ENCODE measurements around the gene MEMO1. TPM values are rescaled to one million over a fixed set of nuclear protein-coding genes. Genes with fewer than 3 reads are reported as not detected.

MEMO1 gene
- total RNA-seq, 1 donor from 2014 or later: 52.7 TPM

GRCh38 chr2:31983762-31984467, 26.9 kb downstream of the MEMO1 start:
- H3K4me1 Mint-ChIP-seq: peaks cover 15% of the 10 kb centered on the region
- DNase-seq (ENCODE audit: low spot score in 2 of 2, unreplicated experiment in 2 of 2): no peak
- H3K36me3 Mint-ChIP-seq: peaks cover 8% of the 10 kb centered on the region
- TF ChIP-seq CTCF (IDR thresholded peaks at IDR 0.05; ENCODE audit: unreplicated experiment): no peak
- no peaks in the 10 kb centered on the region for H3K27me3 Mint-ChIP-seq (ENCODE audit: low read depth)
- H3K4me3 Mint-ChIP-seq: no peak overlapping the region
- no peak overlapping the region for H3K27ac Mint-ChIP-seq
- H3K9me3 Mint-ChIP-seq: no peaks in the 10 kb centered on the region

GRCh38 chr2:31980674-31981356, 30.0 kb downstream of the MEMO1 start:
- no peak overlapping the region for H3K4me3 Mint-ChIP-seq
- no peaks in the 10 kb centered on the region for H3K27me3 Mint-ChIP-seq (ENCODE audit: low read depth)
- peaks cover 9% of the 10 kb centered on the region for H3K36me3 Mint-ChIP-seq
- DNase-seq (ENCODE audit: low spot score in 2 of 2, unreplicated experiment in 2 of 2): no peak
- no peaks in the 10 kb centered on the region for H3K9me3 Mint-ChIP-seq
- no peak for TF ChIP-seq CTCF (IDR thresholded peaks at IDR 0.05; ENCODE audit: unreplicated experiment)
- H3K27ac Mint-ChIP-seq: peak overlapping the region; percentile 35
- peaks cover 10% of the 10 kb centered on the region for H3K4me1 Mint-ChIP-seq

- Mint-ChIP-seq H3K27me3 (ENCODE audit: low read depth) (no peaks in the 10 kb centered on the region), H3K4me3 (no peak overlapping the region), H3K4me1 (peaks cover 10% of the 10 kb centered on the region), H3K36me3 (peaks cover 9% of the 10 kb centered on the region), H3K27ac (no peak overlapping the region), H3K9me3 (no peaks in the 10 kb centered on the region)
- no peak for TF ChIP-seq CTCF (IDR thresholded peaks at IDR 0.05; ENCODE audit: unreplicated experiment)
- DNase-seq (ENCODE audit: low spot score in 2 of 2, unreplicated experiment in 2 of 2): no peak
These were observed 30.9 kb downstream of the MEMO1 start for GRCh38 chr2:31979956-31980355.

- Mint-ChIP-seq H3K9me3 (no peaks in the 10 kb centered on the region), H3K4me1 (peaks cover 10% of the 10 kb centered on the region), H3K27ac (peak overlapping the region; percentile 6), H3K4me3 (no peak overlapping the region), H3K36me3 (peaks cover 7% of the 10 kb centered on the region), H3K27me3 (ENCODE audit: low read depth) (no peaks in the 10 kb centered on the region)
- no peak for TF ChIP-seq CTCF (IDR thresholded peaks at IDR 0.05; ENCODE audit: unreplicated experiment)
- DNase-seq (ENCODE audit: low spot score in 2 of 2, unreplicated experiment in 2 of 2): no peak
These were observed 31.8 kb downstream of the MEMO1 start for GRCh38 chr2:31979018-31979417.

GRCh38 chr2:31978436-31978835, 32.4 kb downstream of the MEMO1 start:
- no peak overlapping the region for H3K4me3 Mint-ChIP-seq
- TF ChIP-seq CTCF (IDR thresholded peaks at IDR 0.05; ENCODE audit: unreplicated experiment): no peak
- no peaks in the 10 kb centered on the region for H3K9me3 Mint-ChIP-seq
- DNase-seq (ENCODE audit: low spot score in 2 of 2, unreplicated experiment in 2 of 2): no peak
- no peaks in the 10 kb centered on the region for H3K27me3 Mint-ChIP-seq (ENCODE audit: low read depth)
- H3K36me3 Mint-ChIP-seq: peaks cover 4% of the 10 kb centered on the region
- H3K27ac Mint-ChIP-seq: no peak overlapping the region
- H3K4me1 Mint-ChIP-seq: peaks cover 10% of the 10 kb centered on the region
